PC-9 (cell line): Measurements from ENCODE around the gene SLC39A12. TPM values are rescaled to one million over a fixed set of nuclear protein-coding genes. Genes with fewer than 3 reads are reported as not detected.
"Not testable (repeated sequence)": the region's sequence is repeated elsewhere in the genome, so short reads cannot be mapped to it uniquely, and the experiment has no call there.

Experiments used
- BruUV-seq: library from RNA; stranded (reverse); fragments of 400-500 nt; replicated peaks from 2 replicates; lab custom pipeline; 2021; lab: Mats Ljungman, UMichigan
- CTCF ChIA-PET: fragments of 300-600 bp; sonication (Branson Sonifier 250); formaldehyde crosslinking; loops from one replicate; lab custom pipeline; 2022; ENCODE audit warnings: antibody characterized with exemption; lab: Charles Lee
- POLR2A ChIA-PET: fragments of 300-600 bp; sonication (Branson Sonifier 250); formaldehyde crosslinking; loops from one replicate; lab custom pipeline; 2022; ENCODE audit warnings: antibody characterized with exemption; ENCODE audit not compliant: unreplicated experiment; lab: Charles Lee
- DNase-seq, 2 experiments: peaks; one replicate each; pipeline versions ENCODE4 v3.0.0 to v3.0.0-alpha.2; 2015 to 2022; ENCODE audit warnings: mixed read lengths in 1 of 2
- H2AFZ ChIP-seq: fragments of 200-600 bp; sonication (generic); 2 replicates; pipeline ENCODE4 v1.8.1; 2017; ENCODE audit warnings: antibody characterized with exemption
- H3F3A ChIP-seq: fragments of 200-600 bp; sonication (generic); 2 replicates; pipeline ENCODE4 v1.8.1; 2017; ENCODE audit warnings: antibody characterized with exemption, mild to moderate bottlenecking, low read depth; ENCODE audit not compliant: insufficient read depth
- H3K27ac ChIP-seq: fragments of 200-600 bp; sonication (generic); 2 replicates; pipeline ENCODE4 v1.6.1; 2016; ENCODE audit warnings: mixed run types
- H3K27me3 ChIP-seq: fragments of 200-600 bp; sonication (generic); 2 replicates; pipeline ENCODE4 v1.6.1; 2016; ENCODE audit warnings: low read depth, mixed run types; ENCODE audit not compliant: insufficient read depth
- H3K36me3 ChIP-seq: fragments of 200-600 bp; sonication (generic); 2 replicates; pipeline ENCODE4 v1.6.1; 2016; ENCODE audit warnings: low read depth, mixed run types
- H3K4me1 ChIP-seq: fragments of 200-600 bp; sonication (generic); replicated peaks from 2 replicates; pipeline ENCODE4 v1.6.1; 2016; ENCODE audit warnings: mixed run types; ENCODE audit not compliant: insufficient read depth
- H3K4me2 ChIP-seq: fragments of 200-600 bp; sonication (generic); 2 replicates; pipeline ENCODE4 v1.6.1; 2017; ENCODE audit warnings: mixed run types
- H3K4me3 ChIP-seq: fragments of 200-600 bp; sonication (generic); 2 replicates; pipeline ENCODE4 v1.6.1; 2016; ENCODE audit warnings: mixed run types
- H3K79me2 ChIP-seq: fragments of 200-600 bp; sonication (generic); 2 replicates; pipeline ENCODE4 v1.6.1; 2017; ENCODE audit warnings: low read depth, mixed run types
- H3K9me2 ChIP-seq: fragments of 200-600 bp; sonication (generic); 2 replicates; pipeline ENCODE4 v1.8.1; 2017; ENCODE audit warnings: mild to moderate bottlenecking; ENCODE audit not compliant: insufficient read depth
- H3K9me3 ChIP-seq: fragments of 200-600 bp; sonication (generic); 2 replicates; pipeline ENCODE4 v1.8.1; 2016; ENCODE audit warnings: low read depth; ENCODE audit not compliant: insufficient read depth
- H4K20me1 ChIP-seq: fragments of 200-600 bp; sonication (generic); 2 replicates; pipeline ENCODE4 v1.8.1; 2017; ENCODE audit not compliant: insufficient read depth
- CTCF ChIP-seq: fragments of 200-600 bp; sonication (generic); conservative IDR thresholded peaks from 2 replicates; pipeline ENCODE4 v1.6.1; 2017; ENCODE audit warnings: mixed run types, antibody characterized with exemption, mild to moderate bottlenecking, moderate library complexity
- EZH2 ChIP-seq: fragments of 200-600 bp; sonication (generic); IDR thresholded peaks from 2 replicates; pipeline ENCODE4 v1.8.0; 2017; ENCODE audit warnings: antibody characterized with exemption, low read depth
- intact Hi-C: fragments of 100-400 bp; cut with micrococcal nuclease; formaldehyde crosslinking; loops from one replicate; pipeline ENCODE4 v1.10.0; 2022; ENCODE audit not compliant: unreplicated experiment
- total RNA-seq: library from RNA; stranded (reverse); gene quantifications from 2 replicates; pipeline ENCODE4 v1.2.3, GENCODE V29; 2021

SLC39A12 gene
- total RNA-seq, 1 experiment from 2014 or later = not detected

GRCh38 chr10:17950726-17951125 is 992 bp upstream of the SLC39A12 start:
- H3F3A ChIP-seq = no peaks in the 10 kb centered on the region
- ChIA-PET POLR2A (no interaction called here), CTCF (no interaction called here)
- H3K4me2 ChIP-seq = no peak overlapping the region
- TF ChIP-seq CTCF (no peak), EZH2 (no peak)
- no peaks in the 10 kb centered on the region for H3K9me3 ChIP-seq
- no peaks in the 10 kb centered on the region for H3K27me3 ChIP-seq
- no peaks in the 10 kb centered on the region for H3K9me2 ChIP-seq
- no peak overlapping the region for H2AFZ ChIP-seq
- BruUV-seq = no TSS peak
- no peak for DNase-seq
- H3K4me3 ChIP-seq = no peak overlapping the region
- no peak overlapping the region for H3K27ac ChIP-seq
- H3K4me1 ChIP-seq = no peaks in the 10 kb centered on the region
- H3K36me3 ChIP-seq = no peaks in the 10 kb centered on the region
- intact Hi-C loops = no loop called here
- no peaks in the 10 kb centered on the region for H3K79me2 ChIP-seq
- no peaks in the 10 kb centered on the region for H4K20me1 ChIP-seq

GRCh38 chr10:17954372-17954771 is 2.7 kb downstream of the SLC39A12 start:
- H3K4me2 ChIP-seq, H3K4me3 ChIP-seq, CTCF ChIA-PET, intact Hi-C loops, POLR2A ChIA-PET, H3K79me2 ChIP-seq, H3K27me3 ChIP-seq, H3K4me1 ChIP-seq, H3K27ac ChIP-seq, H2AFZ ChIP-seq, H4K20me1 ChIP-seq, BruUV-seq, H3F3A ChIP-seq, H3K9me2 ChIP-seq, H3K36me3 ChIP-seq, H3K9me3 ChIP-seq, DNase-seq: not testable (repeated sequence)

GRCh38 chr10:17954861-17955260 is 3.1 kb downstream of the SLC39A12 start:
- Histone ChIP-seq H3F3A (no peaks in the 10 kb centered on the region), H3K4me2 (no peak overlapping the region), H3K27me3 (no peaks in the 10 kb centered on the region), H3K4me1 (no peaks in the 10 kb centered on the region), H2AFZ (no peak overlapping the region), H3K27ac (no peak overlapping the region), H4K20me1 (no peaks in the 10 kb centered on the region), H3K36me3 (no peaks in the 10 kb centered on the region), H3K9me3 (no peaks in the 10 kb centered on the region), H3K9me2 (no peaks in the 10 kb centered on the region), H3K79me2 (no peaks in the 10 kb centered on the region), H3K4me3 (no peak overlapping the region)
- TF ChIP-seq EZH2 = no peak
- TF ChIP-seq CTCF = no peak
- ChIA-PET POLR2A (no interaction called here), CTCF (no interaction called here)
- no TSS peak for BruUV-seq
- DNase-seq = no peak
- intact Hi-C loops = no loop called here

- no peaks in the 10 kb centered on the region for H3K9me3 ChIP-seq
- POLR2A ChIA-PET = no interaction called here
- H2AFZ ChIP-seq = no peak overlapping the region
- H3K4me2 ChIP-seq = no peak overlapping the region
- no peaks in the 10 kb centered on the region for H3K9me2 ChIP-seq
- intact Hi-C loops = no loop called here
- H3K4me3 ChIP-seq = no peak overlapping the region
- no peaks in the 10 kb centered on the region for H3K36me3 ChIP-seq
- TF ChIP-seq CTCF (no peak), EZH2 (no peak)
- H3F3A ChIP-seq = no peaks in the 10 kb centered on the region
- DNase-seq = no peak
- no peaks in the 10 kb centered on the region for H3K27me3 ChIP-seq
- H3K79me2 ChIP-seq = no peaks in the 10 kb centered on the region
- CTCF ChIA-PET = no interaction called here
- H4K20me1 ChIP-seq = no peaks in the 10 kb centered on the region
- H3K4me1 ChIP-seq = no peaks in the 10 kb centered on the region
- no TSS peak for BruUV-seq
- H3K27ac ChIP-seq = no peak overlapping the region
Observed at GRCh38 chr10:17958049-17958448, 6.3 kb downstream of the SLC39A12 start.
